T1000 (cell line): Measurements from ENCODE around the gene PGAM2.

ENCODE experiments used
- DNase-seq: peaks from one replicate; lab custom pipeline; 2025; ENCODE audit warnings: mixed read lengths; lab: John Stamatoyannopoulos, UW

PGAM2 gene

DNA sequence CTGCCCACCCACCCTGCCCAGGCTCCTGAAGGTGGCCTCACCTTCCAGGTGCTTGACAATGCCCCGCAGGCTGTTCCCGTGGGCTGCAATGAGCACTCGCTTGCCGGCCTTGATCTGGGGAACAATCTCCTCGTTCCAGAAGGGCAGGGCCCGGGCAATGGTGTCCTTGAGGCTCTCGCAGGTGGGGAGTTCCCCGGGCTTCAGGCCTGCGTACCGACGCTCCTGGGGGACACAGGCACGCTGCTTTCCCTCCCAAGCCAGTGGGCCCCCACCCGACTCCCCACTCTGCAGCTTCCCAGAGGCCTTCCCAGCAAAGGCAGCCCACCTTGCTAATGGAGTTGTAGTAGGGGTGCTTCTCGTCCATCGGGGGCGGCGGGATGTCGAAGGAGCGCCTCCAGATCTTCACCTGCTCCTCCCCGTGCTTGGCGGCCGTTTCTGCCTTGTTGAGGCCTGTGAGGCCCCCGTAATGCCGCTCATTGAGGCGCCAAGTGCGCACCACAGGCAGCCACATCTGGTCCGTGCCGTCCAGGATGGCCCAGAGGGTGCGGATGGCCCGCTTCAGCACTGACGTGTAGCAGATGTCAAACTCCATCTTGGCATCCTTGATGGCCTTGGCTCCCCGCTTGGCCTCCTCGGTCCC, 456 bp downstream of the PGAM2 start:
- no peak for DNase-seq

DNA sequence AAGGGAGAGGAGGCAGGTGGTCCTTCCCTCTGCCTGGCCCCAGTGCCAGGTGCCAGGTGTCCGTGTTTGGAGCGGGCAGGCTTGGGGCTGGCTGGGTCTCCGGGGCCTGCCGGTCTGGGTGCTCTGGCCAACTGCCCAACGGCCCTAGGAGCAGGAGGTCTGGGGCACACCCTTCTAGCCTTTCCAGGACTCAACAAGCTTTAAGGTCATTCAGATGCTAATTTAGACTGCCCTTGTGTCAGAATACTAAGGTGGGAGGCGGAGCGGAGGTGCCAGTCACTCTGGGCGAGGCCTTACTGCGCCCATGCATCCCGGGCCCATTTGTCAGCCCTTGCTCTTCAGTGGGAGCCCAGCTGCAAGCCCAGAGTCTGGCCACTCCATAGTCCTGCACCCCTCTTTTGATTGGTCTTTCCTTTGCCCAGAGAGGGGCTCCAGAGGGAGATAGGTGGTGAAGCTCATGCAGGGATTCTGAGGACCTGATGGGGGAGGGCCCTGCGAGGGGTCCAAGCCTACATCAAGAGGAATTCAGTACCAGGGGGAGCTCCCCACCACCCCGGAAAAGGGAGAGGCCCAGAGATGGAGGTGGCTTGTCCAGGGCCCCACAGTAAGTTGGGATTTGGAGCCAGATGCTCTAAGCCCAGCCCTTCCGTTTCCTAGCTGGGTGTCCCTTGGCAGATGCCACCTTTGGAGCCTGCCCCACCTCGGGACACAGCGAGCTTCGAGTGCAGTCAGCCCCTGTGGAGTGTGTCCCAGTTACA, 1.3 kb downstream of the PGAM2 start:
- DNase-seq = no peak

- no peak for DNase-seq
These were observed 1.8 kb downstream of the PGAM2 start for GRCh38 chr7:44063547-44063893.

- DNase-seq = no peak
These were observed 2.5 kb downstream of the PGAM2 start for GRCh38 chr7:44062903-44063295.

GRCh38 chr7:44062180-44062902, 3.0 kb downstream of the PGAM2 start:
- DNase-seq = no peak

- DNase-seq = no peak
These were observed 3.7 kb downstream of the PGAM2 start for GRCh38 chr7:44061645-44062179.

- DNase-seq = no peak
These were observed 4.3 kb downstream of the PGAM2 start for GRCh38 chr7:44060948-44061644.

DNA sequence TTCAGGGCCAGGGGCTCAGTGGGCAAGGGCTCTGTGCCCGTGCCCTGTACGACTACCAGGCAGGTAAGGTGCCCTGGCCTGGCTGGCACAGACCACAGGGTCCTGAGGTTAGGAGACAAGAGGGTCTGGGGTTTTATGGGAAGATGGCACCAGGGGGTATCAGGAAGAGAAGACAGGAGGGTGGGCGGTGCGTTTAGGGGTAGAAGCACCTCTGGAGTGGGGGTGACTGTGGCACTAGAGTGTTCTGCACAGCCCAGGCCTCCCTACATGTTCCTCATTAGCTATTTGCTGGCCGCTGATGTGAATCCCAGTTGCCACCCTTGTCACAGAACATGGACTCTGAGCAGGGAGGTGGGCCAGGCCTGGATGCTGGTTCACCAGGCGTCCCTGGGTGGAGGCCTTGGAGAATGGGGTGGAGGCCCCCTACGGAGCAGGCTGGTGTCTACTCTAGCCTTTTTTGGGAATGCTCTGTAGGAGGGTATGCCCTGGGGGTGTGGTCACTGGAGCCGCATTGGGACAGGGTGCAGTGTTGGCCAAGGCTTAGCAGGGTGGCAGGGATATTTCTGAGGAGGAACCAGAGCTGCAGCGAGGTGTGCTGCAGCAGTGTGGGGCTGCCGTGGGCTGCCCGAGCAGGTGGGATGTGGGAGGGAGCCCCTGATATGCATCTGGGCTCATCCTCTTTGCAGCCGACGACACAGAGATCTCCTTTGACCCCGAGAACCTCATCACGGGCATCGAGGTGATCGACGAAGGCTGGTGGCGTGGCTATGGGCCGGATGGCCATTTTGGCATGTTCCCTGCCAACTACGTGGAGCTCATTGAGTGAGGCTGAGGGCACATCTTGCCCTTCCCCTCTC, 5.0 kb downstream of the PGAM2 start:
- no peak for DNase-seq

DNA sequence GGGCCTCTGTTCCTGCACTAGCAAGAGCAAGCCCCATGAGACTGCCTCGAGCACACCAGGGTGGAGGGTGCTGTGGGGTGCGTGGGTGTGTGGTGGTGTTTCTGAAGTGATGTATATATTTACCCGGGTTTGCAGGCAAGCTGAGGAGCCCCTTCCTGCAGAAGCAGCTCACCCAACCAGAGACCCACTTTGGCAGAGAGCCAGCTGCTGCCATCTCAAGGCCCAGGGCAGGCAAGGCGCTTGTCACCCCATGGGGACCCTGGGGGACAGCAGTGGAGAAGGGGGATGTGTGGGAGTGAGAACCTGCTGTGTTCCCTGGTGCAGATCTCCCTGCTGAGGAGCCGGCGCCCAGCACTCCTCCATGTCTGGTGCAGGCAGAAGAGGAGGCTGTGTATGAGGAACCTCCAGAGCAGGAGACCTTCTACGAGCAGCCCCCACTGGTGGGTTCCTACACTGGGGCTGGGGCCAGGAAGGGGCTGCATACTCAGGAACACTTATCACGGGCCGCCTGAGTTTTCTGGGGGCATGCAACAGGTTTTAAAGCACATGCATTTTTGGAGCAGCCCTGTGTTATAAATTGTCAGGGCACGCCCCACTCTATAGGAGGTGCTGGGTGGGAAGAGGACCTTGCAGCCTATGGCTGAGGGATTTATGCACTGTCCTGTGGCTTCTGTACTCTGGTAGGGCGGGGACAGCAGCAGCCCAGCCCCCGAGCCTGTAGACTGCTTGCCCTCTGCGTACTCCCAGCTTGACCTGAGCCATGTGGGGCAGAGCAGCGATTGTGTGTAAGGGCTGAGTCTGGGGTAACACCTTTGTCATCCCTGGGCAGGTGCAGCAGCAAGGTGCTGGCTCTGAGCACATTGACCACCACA, 5.9 kb downstream of the PGAM2 start:
- DNase-seq = no peak

- no peak for DNase-seq
These were observed 6.6 kb downstream of the PGAM2 start for GRCh38 chr7:44058759-44059218.

GRCh38 chr7:44057849-44058758, 7.3 kb downstream of the PGAM2 start:
- no peak for DNase-seq

DNA sequence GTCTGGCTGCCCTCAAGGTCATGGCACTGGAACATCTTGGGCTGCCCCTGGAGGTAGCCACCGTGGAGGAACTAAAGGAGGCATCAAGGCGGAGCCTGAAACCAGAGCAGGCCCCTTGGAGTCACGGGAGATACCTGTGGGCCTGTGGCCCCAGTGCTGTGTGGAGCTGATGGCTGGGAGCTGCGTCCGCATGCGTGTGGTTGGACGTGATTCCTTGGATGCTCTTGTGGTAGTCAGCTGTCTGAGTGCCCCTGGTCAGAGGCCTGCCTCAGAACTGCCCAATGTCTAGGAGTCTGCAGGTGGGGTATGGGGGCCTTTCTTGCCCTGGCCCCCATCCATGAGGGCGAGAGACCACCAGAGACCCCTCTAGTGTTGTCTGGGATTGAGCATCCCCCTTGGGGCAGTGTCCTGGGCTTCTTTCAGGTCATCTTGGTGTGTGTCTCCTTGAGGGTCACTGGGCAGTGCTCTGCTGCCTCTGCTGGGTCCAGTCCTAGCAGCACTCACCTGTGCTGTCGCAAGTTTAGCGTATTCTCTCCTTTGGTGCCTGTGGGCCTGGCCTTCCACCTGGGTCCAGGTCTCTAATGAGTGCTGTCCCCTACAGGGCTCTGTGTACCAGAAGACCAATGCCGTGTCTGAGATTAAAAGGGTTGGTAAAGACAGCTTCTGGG, 8.1 kb downstream of the PGAM2 start:
- DNase-seq = no peak

DNA sequence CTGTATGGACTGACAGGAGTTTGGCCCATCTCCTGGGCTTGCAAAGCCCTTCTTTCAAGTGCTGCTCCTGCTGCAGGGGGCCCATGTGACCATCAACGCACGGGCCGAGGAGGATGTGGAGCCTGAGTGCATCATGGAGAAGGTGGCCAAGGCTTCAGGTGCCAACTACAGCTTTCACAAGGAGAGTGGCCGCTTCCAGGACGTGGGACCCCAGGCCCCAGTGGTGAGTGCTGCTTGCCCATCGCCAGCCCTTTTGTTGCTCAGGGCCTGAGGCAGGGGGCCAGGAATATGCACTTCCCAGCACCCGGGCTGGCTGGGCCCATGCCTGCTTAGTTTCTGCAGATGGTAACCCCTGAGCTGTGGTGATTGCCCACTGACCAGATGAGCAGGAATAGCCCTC, 8.7 kb downstream of the PGAM2 start:
- no peak for DNase-seq

GRCh38 chr7:44052771-44053365, 12.5 kb downstream of the PGAM2 start:
- DNase-seq = no peak

DNA sequence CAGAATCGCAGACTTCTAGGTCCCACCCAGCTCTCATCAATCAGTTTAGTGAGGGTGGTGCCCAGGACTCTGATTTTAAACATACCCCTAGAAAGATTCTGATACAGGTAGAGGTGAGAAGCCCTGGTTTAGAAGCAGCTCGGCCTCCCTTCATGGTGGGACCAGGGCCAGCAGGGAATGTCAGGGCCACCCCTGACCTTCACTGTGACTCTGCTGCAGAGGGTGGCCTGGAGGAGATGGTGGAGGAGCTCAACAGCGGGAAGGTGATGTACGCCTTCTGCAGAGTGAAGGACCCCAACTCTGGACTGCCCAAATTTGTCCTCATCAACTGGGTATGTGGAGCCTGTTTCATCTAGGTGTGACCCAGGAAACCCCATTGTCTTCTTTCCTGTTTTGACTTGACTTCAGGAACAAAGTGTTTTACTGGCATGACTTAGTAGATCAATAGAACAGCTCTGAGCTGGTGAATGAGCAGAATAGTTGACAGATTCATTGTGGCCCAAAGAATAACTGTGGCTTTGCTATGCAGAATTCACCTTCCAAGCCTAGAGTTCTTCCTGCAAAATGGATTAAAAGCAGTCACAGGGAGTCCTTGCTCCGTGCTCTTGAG, 13.7 kb downstream of the PGAM2 start:
- no peak for DNase-seq

- no peak for DNase-seq
These were observed 14.3 kb downstream of the PGAM2 start for GRCh38 chr7:44050915-44051560.
